Measurements from ENCODE around the gene CACNB2.

GRCh38 chr10:18203471-18203870 is 63.2 kb downstream of the CACNB2 start:
- TF ChIP-seq EZH2 (IDR thresholded peaks at IDR 0.05) = no peak
- no peak for TF ChIP-seq CTCF (IDR thresholded peaks at IDR 0.05)
- TF ChIP-seq EZH2phosphoT487 (IDR thresholded peaks at IDR 0.05) = no peak

Measured in neural progenitor cell (in vitro differentiated cells).